Common myeloid progenitor, CD34-positive (primary cell): ENCODE data around the gene SPAG16.
A peak's percentile ranks its signal among the peaks of the same experiment; 100 is the strongest.

Experiments
- CTCF ChIA-PET: fragments of 350-600 bp; sonication (Branson Sonifier 250); formaldehyde crosslinking; loops from one replicate; lab custom pipeline; 2021; ENCODE audit warnings: antibody characterized with exemption; lab: Charles Lee
- POLR2A ChIA-PET: fragments of 350-600 bp; sonication (Branson Sonifier 250); formaldehyde crosslinking; loops from one replicate; lab custom pipeline; 2021; ENCODE audit warnings: antibody characterized with exemption; lab: Charles Lee
- DNase-seq, 3 donors: peaks; one replicate each; pipeline versions ENCODE4 v3.0.0 to v3.0.0-alpha.2; 2013
- H3K27ac ChIP-seq, 2 experiments: 1 replicate in 1 of 2; 2 replicates in 1 of 2; pipeline ENCODE4 v1.7.0; 2013; ENCODE audit warnings: inconsistent platforms in 2 of 2, low read length in 2 of 2, mild to moderate bottlenecking in 2 of 2, low read depth in 1 of 2, moderate library complexity in 1 of 2; ENCODE audit not compliant: severe bottlenecking in 2 of 2, insufficient read depth in 1 of 2, poor library complexity in 1 of 2
- H3K27me3 ChIP-seq, 5 experiments: replicated peaks in 2 of 5; 1 replicate in 3 of 5; 2 replicates in 2 of 5; pipeline versions ENCODE4 v1.6.1 to v1.7.0; 2013; ENCODE audit warnings: low read length in 4 of 5, mild to moderate bottlenecking in 2 of 5, moderate library complexity in 2 of 5, inconsistent platforms in 1 of 5; ENCODE audit not compliant: insufficient read depth in 5 of 5, control insufficient read depth in 4 of 5
- H3K36me3 ChIP-seq, 4 experiments: 1 replicate in 2 of 4; 2 replicates in 2 of 4; pipeline versions ENCODE4 v1.6.1 to v1.7.0; 2013; ENCODE audit warnings: low read length in 3 of 4, control low read depth in 1 of 4, mild to moderate bottlenecking in 1 of 4; ENCODE audit not compliant: control insufficient read depth in 4 of 4, insufficient read depth in 4 of 4
- H3K4me1 ChIP-seq, 4 experiments: 1 replicate in 3 of 4; 2 replicates in 1 of 4; pipeline versions ENCODE4 v1.6.1 to v1.7.1; 2013; ENCODE audit warnings: low read length in 3 of 4, mild to moderate bottlenecking in 3 of 4, control low read depth in 1 of 4, inconsistent platforms in 1 of 4, moderate library complexity in 1 of 4; ENCODE audit not compliant: control insufficient read depth in 4 of 4, insufficient read depth in 4 of 4; ENCODE audit errors: control extremely low read depth in 1 of 4
- H3K4me3 ChIP-seq, 7 experiments: 1 replicate in 4 of 7; 2 replicates in 3 of 7; pipeline versions ENCODE4 v1.5.1 to v1.7.0; 2013; ENCODE audit warnings: mild to moderate bottlenecking in 7 of 7, low read length in 6 of 7, moderate library complexity in 6 of 7, inconsistent platforms in 2 of 7, low read depth in 2 of 7, control low read depth in 1 of 7; ENCODE audit not compliant: insufficient read depth in 4 of 7, control insufficient read depth in 1 of 7; ENCODE audit errors: extremely low read depth in 1 of 7
- H3K9me3 ChIP-seq, 5 experiments: 1 replicate in 4 of 5; 2 replicates in 1 of 5; pipeline versions ENCODE4 v1.6.1 to v1.7.1; 2013; ENCODE audit warnings: low read length in 4 of 5, mild to moderate bottlenecking in 2 of 5, inconsistent platforms in 1 of 5, low read depth in 1 of 5, moderate library complexity in 1 of 5; ENCODE audit not compliant: control insufficient read depth in 4 of 5, insufficient read depth in 2 of 5; ENCODE audit errors: control extremely low read depth in 1 of 5
- WGBS: methylation state at CpG from one replicate; pipeline ENCODE4 v1.1.5; 2013; ENCODE audit not compliant: insufficient coverage; 5-methylcytosine and 5-hydroxymethylcytosine counted together

SPAG16 gene

DNA sequence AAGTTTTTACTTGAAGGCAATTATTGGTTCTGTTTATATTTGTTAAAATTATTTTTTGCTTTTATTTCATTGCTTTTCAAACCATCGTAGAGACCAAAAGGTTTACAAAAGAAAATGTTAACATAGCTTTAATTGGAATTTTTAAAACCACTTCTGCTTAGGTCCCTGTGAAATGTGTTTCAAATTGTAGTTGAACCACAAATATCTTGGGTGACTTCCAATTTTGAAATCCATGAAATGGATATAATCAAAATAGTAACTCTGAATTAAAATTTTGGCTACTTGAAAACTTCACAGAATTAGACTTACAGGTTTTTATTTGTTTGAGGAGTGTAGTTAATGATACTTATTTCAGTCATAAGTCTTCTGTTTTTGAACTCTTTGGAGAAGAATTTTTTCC is 3.1 kb upstream of the SPAG16 start:
- DNase-seq = no peak
- ChIA-PET CTCF (interaction anchor here (2.5 kb wide), 1 partner anchor 18 kb away, joined by 5 read pairs; no protein-coding TSS in a partner anchor), POLR2A (no interaction called here)
- Histone ChIP-seq H3K27me3 (no peaks in the 10 kb centered on the region), H3K9me3 (peaks cover 0 to 6% (median 3%) of the 10 kb centered on the region in 5 experiments), H3K4me3 (no peak overlapping the region), H3K36me3 (no peaks in the 10 kb centered on the region), H3K27ac (no peak overlapping the region), H3K4me1 (peaks cover 9 to 13% (median 11%) of the 10 kb centered on the region in 4 experiments)
- no CpG with 5 or more reads among the region's 1 CpG for WGBS

DNA sequence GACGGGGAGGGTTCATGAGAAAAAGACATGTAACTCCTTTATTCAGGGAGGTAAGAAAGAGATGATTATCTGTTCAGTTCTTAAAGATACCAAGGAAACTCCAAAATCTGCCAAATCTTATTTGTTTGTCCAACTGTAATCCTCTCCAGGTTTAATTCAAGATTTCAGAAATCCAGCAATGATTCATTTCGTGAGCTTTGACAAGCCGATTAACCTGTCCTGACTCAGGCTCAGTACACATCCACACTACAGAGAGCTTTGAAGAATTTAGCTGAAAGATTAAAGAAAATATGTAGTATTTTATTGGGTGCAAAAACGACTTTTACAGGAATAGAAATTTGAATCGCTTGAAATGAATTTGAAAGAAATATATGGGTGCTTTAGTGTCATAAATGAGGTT is 1.1 kb downstream of the SPAG16 start:
- WGBS = 100% methylated on average over 1 of the region's 5 CpGs
- Histone ChIP-seq H3K27me3 (no peaks in the 10 kb centered on the region), H3K4me3 (peak overlapping the region in 1 of 7 experiments; percentile 94), H3K27ac (no peak overlapping the region), H3K36me3 (peaks cover 0 to 2% (median 0%) of the 10 kb centered on the region in 4 experiments), H3K4me1 (peaks cover 9 to 13% (median 11%) of the 10 kb centered on the region in 4 experiments), H3K9me3 (no peaks in the 10 kb centered on the region)
- ChIA-PET POLR2A (interaction anchor here (0.6 kb wide), 1 partner anchor 617 kb away, joined by 4 read pairs; no protein-coding TSS in a partner anchor), CTCF (no interaction called here)
- no peak for DNase-seq

DNA sequence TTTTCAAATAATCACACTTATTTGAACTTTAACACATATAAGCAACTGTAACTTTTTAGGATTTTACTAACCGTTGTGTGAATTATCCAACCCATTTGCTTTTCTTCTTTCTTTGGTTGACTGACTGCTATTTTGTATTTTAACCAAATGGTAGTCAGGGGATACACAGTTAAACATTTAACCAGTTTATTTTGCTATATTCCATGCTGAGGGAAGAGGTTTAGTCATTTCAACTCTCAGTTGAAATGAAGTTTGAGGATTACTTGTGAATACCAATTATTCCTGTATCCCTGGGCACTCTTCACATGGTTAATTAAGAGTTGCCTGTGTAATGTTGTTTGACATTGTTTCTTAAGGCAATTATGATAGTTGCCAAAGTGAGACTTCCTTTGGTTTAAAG is 1.9 kb downstream of the SPAG16 start:
- ChIA-PET CTCF (no interaction called here), POLR2A (no interaction called here)
- Histone ChIP-seq H3K27ac (no peak overlapping the region), H3K9me3 (no peaks in the 10 kb centered on the region), H3K4me1 (peaks cover 9 to 13% (median 11%) of the 10 kb centered on the region in 4 experiments), H3K4me3 (no peak overlapping the region), H3K36me3 (peaks cover 0 to 2% (median 0%) of the 10 kb centered on the region in 4 experiments), H3K27me3 (no peaks in the 10 kb centered on the region)
- no CpG with 5 or more reads among the region's 1 CpG for WGBS
- no peak for DNase-seq

DNA sequence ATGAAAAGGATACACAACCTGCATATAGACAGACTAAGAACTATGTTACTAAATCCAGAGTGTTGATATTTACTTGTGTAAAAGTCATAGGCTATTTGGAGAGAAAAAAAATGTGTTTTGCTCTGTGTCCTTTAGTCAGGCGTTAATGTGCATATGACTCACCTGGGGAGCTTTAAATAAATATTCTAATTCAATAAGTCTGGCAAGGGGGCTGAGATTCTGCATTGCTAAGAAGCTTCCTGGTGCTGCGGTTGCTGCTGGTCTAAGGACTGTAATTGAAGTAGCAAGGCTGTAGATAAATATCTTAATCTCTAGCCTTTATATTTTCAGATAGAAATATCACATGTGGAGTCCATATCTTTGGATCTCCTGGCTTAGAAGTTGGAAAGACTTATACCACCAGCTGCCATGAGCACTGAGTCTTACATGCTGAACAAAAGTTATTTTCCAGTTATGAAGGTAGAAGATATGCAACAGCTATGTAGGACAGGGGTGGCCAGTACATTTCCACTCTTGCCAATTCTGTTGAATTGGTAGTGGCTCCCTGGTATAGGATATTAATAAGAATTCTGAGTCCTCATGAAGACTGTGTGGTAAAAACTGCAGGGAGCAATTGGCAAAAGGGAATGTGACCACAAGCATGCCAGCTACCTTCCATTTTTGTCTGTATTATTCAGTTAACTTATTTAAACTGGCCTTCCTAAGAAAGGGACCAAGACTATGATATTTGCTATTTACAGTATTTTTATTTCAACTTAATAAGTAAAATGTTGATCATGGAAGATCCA is 4.8 kb downstream of the SPAG16 start:
- no peak for DNase-seq
- ChIA-PET CTCF (no interaction called here), POLR2A (interaction anchor here (0.7 kb wide), 1 partner anchor 288 kb away, joined by 3 read pairs; no protein-coding TSS in a partner anchor)
- H3K27ac ChIP-seq = no peak overlapping the region
- no CpG with 5 or more reads among the region's 2 CpGs for WGBS
- H3K36me3 ChIP-seq = peaks cover 0 to 4% (median under 1%) of the 10 kb centered on the region in 4 experiments
- H3K27me3 ChIP-seq = no peaks in the 10 kb centered on the region
- H3K4me3 ChIP-seq = no peak overlapping the region
- peaks cover 4 to 6% (median 5%) of the 10 kb centered on the region in 4 experiments for H3K4me1 ChIP-seq
- no peaks in the 10 kb centered on the region for H3K9me3 ChIP-seq

DNA sequence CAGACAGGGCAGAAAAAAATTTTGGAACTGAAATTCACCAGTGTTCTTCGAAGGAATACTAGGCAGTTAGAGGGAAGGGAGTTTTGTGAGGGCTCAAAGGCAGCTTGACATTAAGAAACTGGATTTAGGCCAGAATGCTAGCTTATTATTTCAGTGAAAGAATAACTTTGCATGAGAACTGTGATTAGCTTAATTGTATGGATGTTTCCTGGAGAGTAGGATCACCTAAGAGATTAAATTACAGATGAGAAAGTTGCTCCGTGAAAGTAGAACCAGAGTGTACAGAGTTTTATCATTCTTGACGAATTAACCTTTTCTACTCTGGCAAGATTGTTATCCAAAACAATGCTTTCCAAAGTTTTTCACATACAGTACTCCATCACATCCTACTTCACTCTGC is 6.2 kb downstream of the SPAG16 start:
- ChIA-PET POLR2A (no interaction called here), CTCF (no interaction called here)
- H3K9me3 ChIP-seq = no peaks in the 10 kb centered on the region
- H3K27me3 ChIP-seq = no peaks in the 10 kb centered on the region
- no peak overlapping the region for H3K4me3 ChIP-seq
- WGBS = 100% methylated on average over 1 of the region's 3 CpGs
- no peak for DNase-seq
- H3K36me3 ChIP-seq = peaks cover 0 to 4% (median under 1%) of the 10 kb centered on the region in 4 experiments
- no peak overlapping the region for H3K27ac ChIP-seq
- H3K4me1 ChIP-seq = no peaks in the 10 kb centered on the region

DNA sequence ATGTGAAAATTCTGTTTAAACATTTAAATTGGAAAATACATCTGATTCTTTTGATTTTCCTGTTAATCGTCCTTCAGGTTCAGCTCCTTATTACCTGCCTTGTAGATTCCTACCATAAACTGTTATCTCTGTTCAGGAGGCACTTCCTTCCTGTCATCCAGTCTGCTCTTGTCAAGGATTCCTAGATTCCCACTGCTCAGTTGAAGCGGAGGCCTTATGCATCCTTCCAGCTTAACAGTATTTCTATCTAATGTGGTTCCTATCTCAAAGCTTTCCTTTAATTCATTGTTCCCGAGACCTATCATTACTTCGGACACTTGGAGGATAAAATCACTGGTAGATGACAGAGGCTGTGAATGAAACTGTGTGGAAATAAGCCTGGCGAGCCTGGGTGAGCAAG is 12.0 kb downstream of the SPAG16 start:
- no peak for DNase-seq
- no peaks in the 10 kb centered on the region for H3K9me3 ChIP-seq
- WGBS = 100% methylated on average over 2 of the region's 5 CpGs
- peaks cover 3 to 20% (median 6%) of the 10 kb centered on the region in 4 experiments for H3K36me3 ChIP-seq
- no peaks in the 10 kb centered on the region for H3K27me3 ChIP-seq
- no peak overlapping the region for H3K4me3 ChIP-seq
- CTCF ChIA-PET = no interaction called here
- H3K27ac ChIP-seq = no peak overlapping the region
- POLR2A ChIA-PET = no interaction called here
- H3K4me1 ChIP-seq = no peaks in the 10 kb centered on the region

DNA sequence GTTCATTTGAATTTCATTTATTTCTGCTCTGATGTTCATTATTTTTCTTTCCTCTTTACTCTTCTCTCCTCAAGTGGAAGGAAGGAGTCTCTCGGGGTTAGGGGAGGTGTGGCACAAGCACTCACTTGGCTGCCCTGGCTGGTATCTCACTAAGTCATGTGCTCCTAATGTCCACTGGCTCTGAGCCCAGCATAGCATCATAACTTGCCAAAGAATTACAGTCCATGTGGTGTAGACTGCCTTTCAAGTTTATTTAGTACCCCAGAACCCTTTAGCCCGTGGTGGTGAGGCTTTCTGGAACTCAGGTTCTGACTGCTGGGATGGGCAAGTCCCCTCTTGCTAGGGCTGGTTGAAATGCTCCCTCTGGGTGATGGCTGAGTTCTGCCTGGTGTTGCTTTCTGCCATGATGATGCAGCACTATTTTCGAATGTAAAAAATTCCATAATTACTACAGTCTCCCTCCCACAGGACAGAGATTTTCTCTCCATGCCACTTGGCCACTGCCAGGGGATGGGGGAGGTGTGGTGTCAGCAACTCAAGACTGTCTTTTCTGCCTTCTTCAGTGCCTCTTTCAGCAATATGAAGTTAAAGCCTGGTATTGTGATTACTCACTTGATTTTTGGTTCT is 22.2 kb downstream of the SPAG16 start:
- no peaks in the 10 kb centered on the region for H3K27me3 ChIP-seq
- H3K4me1 ChIP-seq = no peaks in the 10 kb centered on the region
- peaks cover 3 to 29% (median 8%) of the 10 kb centered on the region in 5 experiments for H3K9me3 ChIP-seq
- DNase-seq = no peak
- H3K36me3 ChIP-seq = peaks cover 0 to 55% (median 5%) of the 10 kb centered on the region in 4 experiments
- ChIA-PET CTCF (no interaction called here), POLR2A (no interaction called here)
- H3K4me3 ChIP-seq = no peak overlapping the region
- WGBS = 88% methylated on average over 1 of the region's 3 CpGs
- no peak overlapping the region for H3K27ac ChIP-seq
